HG03439 (cell line): ENCODE results near the gene OPRM1.
A peak's percentile ranks its signal among the peaks of the same experiment; 100 is the strongest.
"Not testable (repeated sequence)": the region's sequence is repeated elsewhere in the genome, so short reads cannot be mapped to it uniquely, and the experiment has no call there.

Source experiments
- ATAC-seq: cut with Tn5 transposase; IDR thresholded peaks from one replicate; pipeline ENCODE4 v1.9.1; 2021; ENCODE audit warnings: mild to moderate bottlenecking, moderate library complexity; ENCODE audit not compliant: unreplicated experiment

Gene OPRM1

DNA sequence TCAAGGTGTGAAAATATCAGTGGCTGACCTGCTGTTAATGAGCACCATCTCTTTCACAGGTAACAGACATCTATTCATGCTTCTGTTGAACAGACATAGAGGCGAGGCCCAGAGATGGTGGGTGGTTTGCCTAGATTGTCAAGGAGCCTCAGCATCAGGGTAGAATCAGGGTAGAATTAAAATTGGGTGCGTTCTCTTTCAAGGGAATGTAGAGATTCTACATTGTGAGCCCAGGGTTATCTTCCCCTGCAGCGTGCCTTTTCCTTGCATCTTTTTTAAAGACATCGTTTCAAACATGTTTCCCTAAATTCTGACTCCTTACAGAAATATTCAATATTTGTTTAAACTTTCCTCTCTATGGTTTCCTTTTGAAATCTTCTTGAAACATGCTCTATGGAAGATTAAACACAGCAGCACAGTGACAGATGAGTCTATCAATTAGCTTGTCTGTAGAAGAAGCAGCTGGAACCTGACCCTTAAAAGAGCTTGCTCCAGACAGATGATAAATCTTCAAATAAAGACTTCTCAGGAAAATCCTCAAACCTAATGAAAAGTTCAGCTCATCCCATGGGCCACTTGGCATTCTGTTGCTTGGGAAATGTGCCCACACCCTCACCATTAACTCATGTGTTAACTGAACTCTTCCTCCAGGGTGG lies 197.7 kb downstream of the OPRM1 start:
- ATAC-seq, result no peak

DNA sequence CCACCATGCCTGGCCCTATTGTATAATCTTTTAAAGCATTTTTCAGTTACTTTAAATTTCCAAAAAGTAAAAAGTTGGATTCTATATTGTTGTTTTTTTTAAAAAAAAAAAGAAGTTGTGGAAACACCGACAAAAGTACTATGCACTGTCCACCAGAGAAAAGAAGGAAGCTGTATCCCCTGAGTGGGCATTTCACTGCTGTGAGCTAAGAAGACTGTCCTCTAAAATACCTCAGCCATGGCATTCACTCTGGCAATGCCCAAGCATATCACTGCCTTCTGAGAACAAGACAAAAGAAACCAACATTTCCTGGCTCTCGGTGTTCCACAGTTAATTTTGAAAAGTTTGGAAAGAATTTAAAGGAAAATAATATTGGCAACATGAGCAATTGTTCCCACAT lies 199.8 kb downstream of the OPRM1 start:
- no peak for ATAC-seq

- no peak for ATAC-seq
Observed at GRCh38 chr6:154239392-154239791, 200.4 kb downstream of the OPRM1 start.

DNA sequence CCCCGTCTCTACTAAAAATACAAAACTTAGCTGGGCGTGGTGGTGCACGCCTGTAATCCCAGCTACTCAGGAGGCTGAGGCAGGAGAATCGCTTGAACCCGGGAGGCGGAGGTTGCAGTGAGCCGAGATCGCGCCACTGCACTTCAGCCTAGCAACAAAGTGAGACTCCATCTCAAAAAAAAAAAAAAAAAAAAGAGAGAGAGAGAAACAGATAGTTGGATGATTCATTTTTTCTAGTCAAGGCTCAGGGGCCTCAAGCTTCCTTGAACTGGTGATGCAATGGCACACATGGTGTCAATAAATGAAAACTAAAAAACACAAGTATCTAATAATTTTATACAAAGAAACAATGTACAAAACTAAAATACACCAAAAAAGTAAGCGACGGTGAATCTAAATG lies 202.0 kb downstream of the OPRM1 start:
- not testable (repeated sequence) for ATAC-seq

- no peak for ATAC-seq
Observed at GRCh38 chr6:154241581-154241980, 202.5 kb downstream of the OPRM1 start.

- ATAC-seq, result no peak
Observed at GRCh38 chr6:154242617-154243357, 203.7 kb downstream of the OPRM1 start.

- no peak for ATAC-seq
Observed at GRCh38 chr6:154243793-154244750, 205.0 kb downstream of the OPRM1 start.

GRCh38 chr6:154245506-154245905 lies 206.5 kb downstream of the OPRM1 start:
- no peak for ATAC-seq

GRCh38 chr6:154246723-154247118 lies 207.7 kb downstream of the OPRM1 start:
- ATAC-seq, result no peak

DNA sequence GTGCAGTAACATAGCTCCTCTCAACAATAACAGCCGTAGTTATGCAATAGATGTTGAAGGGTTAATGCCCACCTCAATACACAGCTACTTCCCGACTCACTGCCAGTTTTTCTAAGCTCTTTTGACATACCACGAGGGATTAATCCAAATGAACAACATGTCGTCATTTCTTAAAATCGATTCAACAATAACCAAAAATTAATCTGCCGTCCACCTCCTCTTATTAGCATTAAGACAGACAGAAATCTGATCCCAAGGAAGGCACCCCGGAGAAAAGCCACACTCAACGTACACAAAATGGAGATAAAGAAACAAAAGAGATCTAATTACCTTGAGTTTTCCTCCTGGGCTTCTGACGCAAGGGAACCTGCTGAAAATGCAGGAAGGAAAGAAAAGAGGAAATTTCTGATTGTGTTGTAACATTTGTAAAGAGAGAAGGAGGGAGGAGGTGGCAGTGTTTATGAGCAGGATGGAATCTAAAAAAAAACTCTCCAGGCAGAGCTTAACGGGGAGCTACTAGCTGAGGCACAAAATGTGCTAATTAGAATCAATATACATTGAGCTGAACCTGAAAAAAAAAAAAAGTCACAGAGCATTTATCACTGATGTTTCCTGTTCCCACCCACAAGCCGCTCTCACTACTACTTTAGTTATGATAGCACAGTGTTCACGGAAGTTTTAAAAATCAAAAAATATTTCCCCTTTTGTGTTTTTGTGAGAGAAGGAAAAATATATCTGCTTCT lies 208.2 kb downstream of the OPRM1 start:
- ATAC-seq, result peak; percentile 42

DNA sequence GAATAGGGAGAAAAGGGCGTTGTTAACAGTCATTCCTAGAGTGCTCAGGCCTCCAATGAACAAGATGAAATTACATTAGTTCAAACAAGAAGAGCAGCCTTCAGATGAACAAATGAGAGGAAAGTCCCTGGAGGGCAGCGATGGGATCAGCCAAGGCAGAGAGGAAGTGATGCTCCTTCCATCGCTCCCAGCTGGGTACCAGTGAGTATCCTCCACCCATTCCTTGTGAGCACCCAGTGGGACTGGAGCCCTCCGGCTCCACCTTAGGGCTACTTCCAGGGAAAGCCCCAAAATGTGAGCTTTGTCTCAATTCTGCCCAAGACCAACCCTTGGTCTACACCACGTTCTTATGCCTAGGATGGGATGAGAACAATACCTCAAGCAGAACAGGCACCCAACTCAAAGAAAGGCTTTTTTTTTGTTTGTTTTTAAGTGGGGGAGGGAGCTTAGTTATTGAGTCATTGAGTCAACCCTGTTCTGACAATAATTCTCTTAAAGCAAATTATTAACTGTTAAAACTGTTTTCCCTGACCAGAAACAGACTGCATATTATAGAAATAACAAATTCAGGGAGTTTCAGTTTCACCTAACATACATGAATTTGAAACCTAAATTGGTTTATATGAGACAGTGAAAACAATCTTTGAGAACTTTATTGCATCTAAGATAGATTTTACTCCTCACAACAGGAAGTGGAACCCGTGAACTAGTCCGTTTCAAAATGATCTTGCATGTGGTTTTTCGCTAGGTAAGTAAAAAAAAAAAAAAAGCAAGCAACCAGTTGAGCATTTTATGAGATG lies 210.7 kb downstream of the OPRM1 start:
- peak; percentile 67 for ATAC-seq

DNA sequence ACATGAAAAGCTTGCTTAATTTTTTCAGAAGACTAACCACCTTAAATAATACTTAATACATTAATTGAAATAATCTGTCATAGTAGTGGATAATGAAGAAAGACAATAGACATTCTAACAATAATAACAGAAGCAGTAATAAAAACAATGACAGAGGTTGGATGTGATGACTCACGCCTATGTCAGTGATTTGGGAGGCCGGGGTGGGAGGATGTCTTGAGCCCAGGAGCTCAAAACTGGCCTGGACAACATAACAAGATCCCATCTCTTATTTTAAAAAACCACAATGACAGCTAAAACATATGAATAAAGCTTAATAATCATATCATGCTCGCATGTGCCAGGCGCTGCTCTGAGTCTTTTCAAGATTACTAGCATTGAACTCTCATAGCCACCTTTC lies 212.1 kb downstream of the OPRM1 start:
- ATAC-seq, result no peak

GRCh38 chr6:154252678-154253077 lies 213.6 kb downstream of the OPRM1 start:
- ATAC-seq, result no peak

DNA sequence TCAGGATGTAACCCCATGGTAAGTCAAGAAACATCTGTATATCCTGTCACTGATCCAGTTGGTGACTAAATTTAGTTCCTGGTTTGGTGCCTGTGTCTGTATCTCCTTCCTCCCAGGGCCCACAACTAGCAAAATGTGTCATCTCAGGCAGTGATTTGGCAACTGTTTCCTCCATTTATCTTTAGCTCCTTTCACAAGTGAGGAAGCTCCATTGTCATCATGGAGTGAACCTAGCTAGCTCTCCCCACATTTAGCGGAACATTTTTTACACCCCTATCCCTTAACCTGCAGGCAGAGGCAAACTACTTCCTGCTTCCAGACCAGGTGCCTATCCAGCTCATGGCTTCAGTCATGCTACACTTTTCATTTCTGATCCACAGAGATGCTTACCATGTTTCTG lies 218.0 kb downstream of the OPRM1 start:
- no peak for ATAC-seq

DNA sequence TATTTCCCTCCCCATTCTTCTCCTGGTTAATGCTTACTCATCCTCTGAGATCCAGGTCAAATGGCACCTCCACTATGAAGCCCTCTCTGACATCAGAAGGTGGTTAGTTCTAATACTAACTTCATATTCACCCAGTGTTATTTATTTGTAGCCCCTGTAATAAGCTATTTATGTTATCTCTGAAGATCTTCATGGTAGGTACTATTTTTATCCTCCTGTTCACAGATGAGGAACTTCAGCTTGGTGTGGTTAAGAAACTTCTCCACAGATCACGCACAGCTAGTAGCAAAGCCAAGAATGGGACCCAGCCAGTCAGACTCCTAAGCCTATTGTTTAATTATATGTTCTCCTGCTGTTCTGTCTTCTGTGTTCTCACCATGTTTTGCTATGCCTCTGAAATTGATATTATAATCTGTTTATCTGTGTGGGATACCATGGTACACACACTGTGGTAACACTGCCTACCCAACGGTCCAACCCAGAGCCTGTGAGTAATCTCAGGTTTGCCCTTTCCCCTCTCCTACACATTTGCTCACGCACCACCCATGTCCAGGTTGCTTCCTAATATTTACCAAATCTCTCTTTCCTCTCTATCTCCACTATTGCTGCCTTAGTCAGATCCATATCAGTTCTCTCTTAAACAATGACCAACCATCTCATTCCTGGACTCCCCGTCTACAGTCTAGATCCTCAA lies 219.2 kb downstream of the OPRM1 start:
- peak; percentile 71 for ATAC-seq

DNA sequence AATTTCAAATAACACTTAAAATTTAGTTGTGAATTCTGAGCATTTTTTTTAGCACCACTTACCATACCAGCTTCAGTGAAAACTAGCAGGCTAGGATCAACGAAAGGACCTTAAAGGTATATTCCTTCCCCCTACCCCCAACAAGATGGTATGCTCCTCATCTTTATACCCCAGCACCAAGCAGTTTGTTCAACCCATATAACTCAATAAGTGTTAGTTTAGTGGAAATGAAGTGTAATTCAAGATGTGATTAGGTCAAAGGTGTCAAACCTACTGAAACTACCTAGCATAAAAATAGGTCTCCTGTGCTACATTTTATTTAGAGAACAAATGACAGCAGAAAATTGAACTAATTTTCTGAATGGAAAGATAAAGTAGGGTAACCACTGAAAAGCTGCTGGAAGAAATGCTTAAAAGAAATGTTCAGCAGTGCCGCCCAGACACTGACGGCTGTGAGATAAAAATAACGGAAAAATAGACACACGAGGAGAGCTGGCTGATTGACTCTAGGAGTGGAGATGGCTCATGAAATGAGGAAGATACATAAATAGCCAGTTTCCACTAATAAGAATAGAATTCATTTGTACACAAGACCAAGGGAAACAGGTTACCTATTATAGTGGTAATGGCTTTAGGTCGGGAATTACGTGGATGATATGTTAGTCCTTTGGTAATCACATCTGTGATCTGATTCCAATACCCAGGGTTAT lies 222.8 kb downstream of the OPRM1 start:
- peak; percentile 30 for ATAC-seq

DNA sequence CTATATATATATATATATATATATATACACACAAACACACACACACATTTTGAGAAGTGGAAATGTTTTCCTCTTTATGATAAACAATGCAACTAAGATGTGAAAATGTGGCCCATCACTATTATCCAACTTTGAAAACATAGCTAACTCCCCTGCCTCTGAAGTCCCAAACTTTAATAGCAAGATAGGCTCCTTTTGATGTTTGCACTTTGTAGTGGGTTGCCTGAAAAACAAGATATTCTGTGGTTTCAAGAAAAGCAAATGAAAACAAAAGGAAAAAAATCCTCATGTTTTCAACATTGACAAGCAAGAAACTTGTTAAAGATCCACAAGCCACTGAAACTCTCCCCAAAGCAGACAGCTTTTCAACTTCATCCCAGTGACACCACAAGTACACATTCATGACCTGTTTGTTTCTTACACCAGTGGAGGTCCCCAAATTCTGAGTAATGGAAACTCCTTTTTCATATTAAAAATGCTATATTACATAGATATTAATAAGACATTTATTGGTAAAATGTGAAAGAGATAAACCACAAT lies 227.6 kb downstream of the OPRM1 start:
- ATAC-seq, result no peak

DNA sequence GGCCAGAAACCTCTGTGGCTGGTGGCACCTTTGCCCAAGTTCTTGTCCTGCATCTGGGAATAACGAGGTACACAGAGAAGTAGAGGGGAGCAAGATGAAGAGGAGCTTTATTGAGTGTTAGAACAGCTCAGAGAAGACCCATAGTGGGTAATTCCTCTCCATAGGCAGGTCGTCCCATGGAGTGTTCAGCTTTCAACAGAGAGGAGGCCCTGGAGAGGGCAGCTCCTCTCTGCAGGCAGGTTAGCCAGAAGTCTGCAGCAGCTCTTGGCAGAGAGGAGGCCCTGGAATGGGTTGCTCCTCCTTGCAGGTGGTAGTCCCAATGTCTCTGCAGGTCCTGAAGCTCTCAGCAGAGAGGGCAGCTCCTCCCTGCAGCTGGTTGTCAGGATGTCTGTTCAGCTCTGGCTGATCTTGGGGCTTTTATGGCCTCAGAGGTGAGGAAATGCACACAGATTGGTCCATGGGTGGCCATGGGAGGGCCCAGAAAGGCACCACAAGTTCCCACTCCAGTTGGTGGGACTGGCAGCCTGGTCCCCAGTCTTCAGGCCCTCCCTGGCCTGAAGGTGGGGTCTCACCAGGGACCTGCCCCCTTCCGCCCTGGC lies 228.6 kb downstream of the OPRM1 start:
- ATAC-seq, result peak; percentile 46
